Measurements from ENCODE around the gene IHH. TPM values are rescaled to one million over a fixed set of nuclear protein-coding genes. Genes with fewer than 3 reads are reported as not detected.

IHH gene
- total RNA-seq, 1 experiment from 2014 or later = not detected

DNA sequence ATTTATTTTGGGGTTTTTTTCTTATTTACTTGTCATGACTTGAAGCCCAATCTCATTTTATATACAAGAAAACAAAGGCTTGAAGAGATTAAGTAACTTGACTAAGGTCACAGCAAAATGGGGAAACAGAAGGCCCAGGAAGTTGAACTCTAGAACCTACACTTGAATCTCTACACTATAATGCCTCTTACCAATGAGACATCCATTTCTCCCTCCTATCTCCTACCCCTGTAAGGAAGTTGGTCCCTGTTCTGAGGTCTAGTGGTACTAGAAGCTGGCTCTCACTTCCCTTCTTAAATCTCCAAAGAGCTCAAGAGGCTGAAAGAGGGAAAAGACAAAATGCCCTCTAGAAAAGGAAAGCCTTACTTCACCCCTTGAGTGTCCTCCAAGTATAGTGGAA lies 25.5 kb upstream of the IHH start:
- H2AFZ ChIP-seq (ENCODE audit: low read length) = no peak overlapping the region
- H2BK12ac ChIP-seq (ENCODE audit: insufficient read length, low read depth, low read length) = no peak overlapping the region
- H2AK5ac ChIP-seq (ENCODE audit: insufficient read length, low read length) = no peak overlapping the region
- no peak overlapping the region for H4K5ac ChIP-seq (ENCODE audit: insufficient read length, low read depth, low read length)
- Mint-ChIP-seq H3K27me3 (ENCODE audit: low read depth) (peaks cover 9% of the 10 kb centered on the region), H3K4me3 (no peak overlapping the region), H3K4me1 (peaks cover 12 to 14% of the 10 kb centered on the region in 2 experiments), H3K9me3 (peaks cover 0 to 3% of the 10 kb centered on the region in 2 experiments; a peak in 2 of 5 replicates), H3K36me3 (ENCODE audit: insufficient read depth in 1 of 3, low read depth in 3 of 3) (peaks cover 0 to 1% (median 0%) of the 10 kb centered on the region in 3 experiments; a peak in 1 of 7 replicates), H3K27ac (no peak overlapping the region)
- H3K4ac ChIP-seq (ENCODE audit: low read depth, low read length) = no peak overlapping the region
- no peak overlapping the region for H2BK5ac ChIP-seq (ENCODE audit: insufficient read length, low read length)
- H3K4me1 ChIP-seq (ENCODE audit: insufficient read depth, low read length) = no peaks in the 10 kb centered on the region; the same call in 1 of the 2 replicates
- H3T11ph ChIP-seq (ENCODE audit: low read length) = no peak overlapping the region
- no peak overlapping the region for H3K9ac ChIP-seq (ENCODE audit: extremely low read depth, insufficient read length, low read length)
- H3K14ac ChIP-seq (ENCODE audit: insufficient read depth, low read length) = no peak overlapping the region
- no peak overlapping the region for H3K27ac ChIP-seq (ENCODE audit: insufficient read length, low read depth, low read length)
- H3K23me2 ChIP-seq (ENCODE audit: insufficient read length, low read depth, low read length, poor library complexity, severe bottlenecking) = no peaks in the 10 kb centered on the region
- no peak overlapping the region for H2BK120ac ChIP-seq (ENCODE audit: low read depth, low read length, poor library complexity, severe bottlenecking)
- no peak overlapping the region for H2BK20ac ChIP-seq (ENCODE audit: low read depth, low read length, poor library complexity, severe bottlenecking)
- H3K79me2 ChIP-seq (ENCODE audit: insufficient read depth, low read length) = no peaks in the 10 kb centered on the region
- H3K4me2 ChIP-seq (ENCODE audit: insufficient read depth, insufficient read length, low read length) = no peak overlapping the region
- no peaks in the 10 kb centered on the region for H3K79me1 ChIP-seq (ENCODE audit: insufficient read depth, low read depth, low read length, poor library complexity, severe bottlenecking)
- H3K56ac ChIP-seq (ENCODE audit: insufficient read length, low read depth, low read length) = no peak overlapping the region
- no peak for TF ChIP-seq CTCF (conservative IDR thresholded peaks at IDR 0.05)
- no peaks in the 10 kb centered on the region for H4K20me1 ChIP-seq (ENCODE audit: control insufficient read depth, insufficient read depth, insufficient read length)
- no peak overlapping the region for H4K8ac ChIP-seq (replicated peaks; ENCODE audit: insufficient read length, low read depth, low read length)
- H3K9me3 ChIP-seq (ENCODE audit: control insufficient read depth, low read depth, low read length) = no peaks in the 10 kb centered on the region
- no peak overlapping the region for H2BK15ac ChIP-seq (ENCODE audit: low read depth, low read length)
- no peak overlapping the region for H4K91ac ChIP-seq (ENCODE audit: insufficient read length, low read depth, low read length)
- H3K23ac ChIP-seq (ENCODE audit: insufficient read length, low read depth, low read length) = no peak overlapping the region
- no peak for DNase-seq
- no peaks in the 10 kb centered on the region for H3K27me3 ChIP-seq (ENCODE audit: insufficient read depth, low read length)
- H3K18ac ChIP-seq (ENCODE audit: insufficient read length, low read depth, low read length) = no peak overlapping the region
